GM18499 (cell line): ENCODE measurements around the gene TCFL5.

Experiments
- ATAC-seq: cut with Tn5 transposase; IDR thresholded peaks from one replicate; pipeline ENCODE4 v1.9.1; 2021; ENCODE audit warnings: moderate number of reproducible peaks; ENCODE audit not compliant: insufficient read depth, unreplicated experiment

TCFL5 gene

GRCh38 chr20:62897666-62898065 is 36.0 kb upstream of the TCFL5 start:
- no peak for ATAC-seq

GRCh38 chr20:62896526-62896925 is 34.9 kb upstream of the TCFL5 start:
- no peak for ATAC-seq

DNA sequence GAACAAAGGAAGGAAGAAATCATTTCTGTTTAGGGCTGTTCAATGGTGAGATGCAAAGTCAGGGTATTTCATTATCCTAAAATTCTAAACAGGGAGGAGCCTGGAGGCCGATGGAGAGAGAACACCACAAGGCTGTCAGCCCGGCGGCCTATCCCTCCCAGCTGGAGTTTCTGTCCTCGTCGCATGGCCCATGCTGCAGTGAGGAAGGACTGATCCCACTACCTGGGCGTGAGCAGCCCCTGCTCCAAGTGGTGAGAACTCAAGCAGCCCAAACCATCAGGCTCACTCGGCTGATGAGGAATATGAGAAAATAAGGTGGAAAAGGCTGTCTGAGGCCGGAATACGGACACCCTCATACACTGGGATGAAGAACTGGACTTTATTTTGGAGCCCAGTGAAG is 33.9 kb upstream of the TCFL5 start:
- no peak for ATAC-seq

- no peak for ATAC-seq
Measured at GRCh38 chr20:62894261-62894660, 32.6 kb upstream of the TCFL5 start.

DNA sequence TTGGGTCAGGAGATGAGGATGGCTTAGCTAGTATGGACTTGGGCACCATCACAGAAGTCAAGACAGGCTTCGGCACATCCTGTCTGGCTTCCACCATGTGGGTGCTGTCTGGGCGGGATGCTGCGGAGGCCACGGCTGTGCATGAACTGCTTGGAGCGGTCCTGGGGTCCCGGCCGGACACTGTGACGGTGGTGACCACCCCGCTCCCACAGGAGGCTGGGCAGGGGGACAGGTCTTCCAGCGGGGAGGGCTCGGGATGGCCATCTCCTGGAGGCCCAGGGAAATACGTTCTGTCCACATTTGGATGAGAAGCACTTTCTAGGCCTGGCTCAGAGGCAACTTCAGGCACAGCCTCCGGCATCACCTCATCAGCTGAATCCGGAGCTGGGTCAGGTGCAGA is 32.1 kb upstream of the TCFL5 start:
- no peak for ATAC-seq

DNA sequence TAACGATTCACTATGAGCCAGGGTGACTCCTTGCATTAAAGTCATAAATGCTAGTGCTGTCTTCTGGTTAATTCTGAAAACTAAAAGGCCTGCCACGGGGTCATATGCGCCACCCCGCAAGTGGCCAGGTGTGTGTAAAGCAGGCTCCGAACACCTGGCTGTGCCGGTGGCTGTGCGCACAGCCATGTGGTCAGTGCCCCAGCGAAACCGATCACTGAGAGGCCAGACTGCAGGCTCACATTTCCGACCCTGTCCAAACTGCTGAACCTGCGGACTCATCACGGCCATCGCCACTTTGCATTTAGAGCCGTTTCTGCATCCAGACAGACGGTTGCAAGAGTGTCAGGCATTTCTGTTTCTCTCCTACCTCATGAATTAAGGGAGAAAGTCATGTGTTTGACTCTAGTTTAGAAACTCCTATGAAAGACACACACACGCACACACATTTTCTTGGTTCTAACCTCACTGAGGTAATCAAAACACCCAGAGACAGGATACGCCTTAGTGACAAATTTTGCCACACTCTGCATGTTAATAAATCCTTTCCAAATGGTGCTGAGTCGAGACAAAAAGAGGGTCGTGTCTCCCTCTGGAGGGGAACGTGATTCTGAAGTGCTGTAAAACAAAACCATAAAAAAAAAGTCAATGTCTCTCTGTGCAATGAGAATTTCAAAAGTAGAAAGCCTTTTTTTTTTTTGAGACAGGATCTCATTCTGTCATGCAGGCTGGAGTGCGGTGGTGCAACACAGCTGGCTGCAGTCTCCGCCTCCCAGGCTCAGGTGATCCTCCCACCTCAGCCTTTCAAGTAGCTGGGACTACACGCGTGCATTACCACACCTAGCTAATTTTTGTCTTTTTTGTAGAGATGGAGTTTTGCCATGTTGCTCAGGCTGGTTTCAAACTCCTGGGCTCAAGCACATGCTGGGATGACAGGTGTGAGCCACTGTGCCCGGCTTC is 31.0 kb upstream of the TCFL5 start:
- no peak for ATAC-seq

DNA sequence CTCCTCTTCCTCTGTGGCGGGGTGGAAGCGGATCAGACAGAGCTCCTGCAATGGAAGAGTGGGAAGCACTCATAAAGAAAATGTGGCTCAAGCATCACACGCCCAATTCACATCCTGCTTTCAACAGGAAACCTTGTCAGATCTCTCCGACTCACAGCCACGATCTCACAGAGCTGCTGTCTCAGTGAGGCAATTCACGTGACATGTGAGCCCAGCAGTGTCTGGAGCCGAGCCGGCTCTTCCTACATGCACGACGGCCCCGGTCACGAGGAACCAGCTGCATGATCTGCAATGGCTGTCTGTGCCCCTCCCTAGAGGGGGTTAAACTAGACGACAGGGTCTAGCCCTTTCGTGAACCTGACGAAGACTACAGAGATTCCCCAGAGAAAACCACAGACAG is 29.5 kb upstream of the TCFL5 start:
- ATAC-seq = no peak

- no peak for ATAC-seq
Measured at GRCh38 chr20:62890444-62890843, 28.8 kb upstream of the TCFL5 start.

DNA sequence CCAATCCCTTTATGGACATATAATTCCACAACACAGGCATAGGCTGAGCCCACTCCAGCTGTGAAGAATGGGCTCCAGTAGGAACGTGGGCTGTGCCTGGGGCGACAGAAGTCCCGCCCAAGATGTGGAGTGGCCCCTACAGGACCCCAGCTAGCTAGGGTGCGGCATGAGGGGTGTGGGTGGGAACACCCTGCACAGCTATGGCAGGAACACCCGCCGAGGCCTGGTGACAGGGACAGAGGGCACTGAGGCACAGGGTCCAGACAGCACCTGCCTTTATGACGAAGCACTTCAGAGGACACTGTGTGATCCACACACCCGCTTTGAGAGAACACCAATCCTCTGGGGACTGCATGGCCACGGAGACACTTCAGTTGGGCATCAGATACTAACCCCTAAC is 28.2 kb upstream of the TCFL5 start:
- ATAC-seq = no peak

- ATAC-seq = no peak
Measured at GRCh38 chr20:62889411-62889810, 27.8 kb upstream of the TCFL5 start.

GRCh38 chr20:62888910-62889309 is 27.3 kb upstream of the TCFL5 start:
- ATAC-seq = no peak

DNA sequence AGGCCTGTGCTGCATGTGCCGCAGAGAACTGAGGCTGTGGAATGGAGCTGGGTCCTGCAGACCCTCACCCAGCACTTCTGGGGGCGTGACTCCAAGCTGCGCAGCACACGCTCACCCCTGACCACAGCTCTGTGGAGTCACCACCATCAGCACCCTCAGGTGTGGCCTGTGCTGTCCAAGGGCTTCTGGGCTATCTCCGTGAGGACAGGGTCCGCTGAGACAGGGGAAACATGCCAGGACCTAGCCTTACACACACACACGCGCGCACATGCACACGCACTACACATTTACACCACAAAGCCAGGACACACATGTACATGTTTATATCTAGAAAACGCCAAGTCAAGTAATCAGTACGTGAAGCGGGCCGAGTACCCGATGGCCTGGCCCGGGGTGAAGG is 26.8 kb upstream of the TCFL5 start:
- ATAC-seq = no peak

- no peak for ATAC-seq
Measured at GRCh38 chr20:62887860-62888239, 26.2 kb upstream of the TCFL5 start.

- ATAC-seq = no peak
Measured at GRCh38 chr20:62887152-62887859, 25.7 kb upstream of the TCFL5 start.

DNA sequence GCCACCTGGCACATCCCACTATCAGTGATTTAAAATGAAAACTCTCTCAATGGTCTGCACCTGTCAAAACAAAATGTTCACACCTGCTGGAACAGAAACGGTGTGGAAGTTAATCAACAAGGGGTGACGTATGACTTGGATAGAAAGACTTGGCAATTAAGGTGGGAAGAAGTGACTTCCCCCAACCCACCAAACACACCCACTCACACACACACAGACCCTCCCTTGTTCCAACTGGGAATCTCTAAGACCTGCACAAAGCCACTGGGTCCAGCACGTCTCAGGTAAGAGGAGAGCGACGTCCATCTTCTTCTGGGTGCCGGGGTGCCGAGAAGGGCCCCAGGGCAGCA is 25.1 kb upstream of the TCFL5 start:
- no peak for ATAC-seq

GRCh38 chr20:62885896-62886708 is 24.5 kb upstream of the TCFL5 start:
- no peak for ATAC-seq

GRCh38 chr20:62885046-62885895 is 23.6 kb upstream of the TCFL5 start:
- ATAC-seq = no peak

GRCh38 chr20:62884556-62884955 is 22.9 kb upstream of the TCFL5 start:
- ATAC-seq = no peak

DNA sequence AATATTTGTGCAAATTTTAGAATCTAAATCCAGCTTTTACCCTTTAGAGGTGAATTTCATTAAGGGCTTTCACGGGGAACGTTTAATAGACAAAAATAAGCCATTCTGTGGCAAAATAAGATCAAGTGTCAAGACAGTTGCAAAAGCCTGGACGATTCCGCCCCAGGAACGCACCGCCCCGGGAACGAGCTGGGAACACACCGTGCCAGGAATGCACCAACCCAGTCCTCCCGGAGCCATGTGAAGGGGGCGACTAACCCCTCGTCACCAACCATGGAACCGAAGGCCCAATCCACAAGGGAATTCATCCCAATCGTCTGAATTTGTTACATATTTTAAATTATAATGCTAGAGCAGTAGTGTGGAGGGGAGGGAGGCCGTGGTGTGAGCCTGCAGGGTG is 20.8 kb upstream of the TCFL5 start:
- no peak for ATAC-seq
